Panc1 (cell line): ENCODE measurements around the gene TAS2R41. TPM values are rescaled to one million over a fixed set of nuclear protein-coding genes. Genes with fewer than 3 reads are reported as not detected.

Experiments used
- ATAC-seq: fragments of 200-7000 bp; cut with Tn5 transposase; 2 replicates; pipeline ENCODE4 v1.9.1; 2020; ENCODE audit warnings: mild to moderate bottlenecking, moderate library complexity
- BruUV-seq: library from RNA; stranded (reverse); fragments of 400-500 nt; replicated peaks from 2 replicates; lab custom pipeline; 2021; lab: Mats Ljungman, UMichigan
- CTCF ChIA-PET: fragments of 300-600 bp; sonication (Branson Sonifier 250); formaldehyde crosslinking; loops from one replicate; lab custom pipeline; 2022; ENCODE audit warnings: antibody characterized with exemption; lab: Charles Lee
- POLR2A ChIA-PET: fragments of 300-600 bp; sonication (Branson Sonifier 250); formaldehyde crosslinking; loops from one replicate; lab custom pipeline; 2022; ENCODE audit warnings: antibody characterized with exemption; lab: Charles Lee
- DNase-seq: peaks from one replicate; pipeline ENCODE4 v3.0.0-alpha.2; 2010; ENCODE audit warnings: low read depth, low spot score
- H3K27ac ChIP-seq: 2 replicates; pipeline ENCODE4 v1.5.1; 2011; ENCODE audit warnings: mild to moderate bottlenecking, low read length, inconsistent platforms
- H3K27me3 ChIP-seq: fragments of 200-500 bp; sonication (Bioruptor generic); 2 replicates; pipeline ENCODE4 v1.6.0; 2014; ENCODE audit warnings: low read length, inconsistent platforms; ENCODE audit not compliant: control insufficient read depth, insufficient read depth
- H3K36me3 ChIP-seq: fragments of 200-500 bp; sonication (Bioruptor generic); 2 replicates; pipeline ENCODE4 v1.5.1; 2014; ENCODE audit warnings: inconsistent platforms, mild to moderate bottlenecking, low read length, moderate library complexity; ENCODE audit not compliant: control insufficient read depth, insufficient read depth
- H3K4me1 ChIP-seq: 2 replicates; pipeline ENCODE4 v1.5.1; 2011; ENCODE audit warnings: inconsistent platforms, mild to moderate bottlenecking, low read length, moderate library complexity; ENCODE audit not compliant: control insufficient read depth, insufficient read depth
- H3K4me3 ChIP-seq, 2 experiments: 2 replicates each; pipeline ENCODE4 v1.5.1; 2011 to 2012; ENCODE audit warnings: low read depth in 2 of 2, low read length in 2 of 2, mild to moderate bottlenecking in 2 of 2, inconsistent platforms in 1 of 2, moderate library complexity in 1 of 2
- H3K9me3 ChIP-seq: fragments of 200-500 bp; sonication (Bioruptor generic); 2 replicates; pipeline ENCODE4 v1.5.1; 2014; ENCODE audit warnings: low read depth, mild to moderate bottlenecking, inconsistent platforms, low read length, moderate library complexity; ENCODE audit not compliant: control insufficient read depth, insufficient read depth
- CTCF ChIP-seq: fragments of 450-650 bp; IDR thresholded peaks from 2 replicates; pipeline ENCODE4 v1.5.1; 2017; ENCODE audit warnings: mild to moderate bottlenecking
- POLR2AphosphoS5 ChIP-seq: IDR thresholded peaks from 2 replicates; pipeline ENCODE4 v1.6.1; 2012; ENCODE audit warnings: mild to moderate bottlenecking, low read depth, low read length, moderate library complexity
- REST ChIP-seq, 2 experiments: IDR thresholded peaks; 2 replicates each; pipeline ENCODE4 v1.6.1; 2011 to 2012; ENCODE audit warnings: low read depth in 2 of 2, control low read depth in 1 of 2, low read length in 1 of 2, mild to moderate bottlenecking in 1 of 2, moderate library complexity in 1 of 2; ENCODE audit not compliant: insufficient read depth in 1 of 2
- SIN3A ChIP-seq: IDR thresholded peaks from 2 replicates; pipeline ENCODE4 v1.6.1; 2012; ENCODE audit warnings: low read depth, mild to moderate bottlenecking, low read length, moderate library complexity, borderline replicate concordance; ENCODE audit not compliant: insufficient read depth
- TCF7L2 ChIP-seq: IDR thresholded peaks from 2 replicates; pipeline ENCODE4 v1.6.1; 2011; ENCODE audit warnings: mild to moderate bottlenecking, low read depth, low read length, inconsistent platforms
- in situ Hi-C: cut with HindIII; loops from 2 replicates; pipeline ENCODE4 v1.10.0; 2016; ENCODE audit warnings: low sequenced_read_pairs, low pct_unique_long_range_greater_than_20kb
- intact Hi-C: fragments of 100-400 bp; cut with micrococcal nuclease; formaldehyde crosslinking; loops from one replicate; pipeline ENCODE4 v1.10.0; 2022; ENCODE audit not compliant: unreplicated experiment
- total RNA-seq: library from RNA; stranded (reverse); gene quantifications from one replicate; pipeline ENCODE4 v1.2.1, GENCODE V29; 2021; ENCODE audit not compliant: unreplicated experiment

The TAS2R41 gene
- total RNA-seq, 1 experiment from 2014 or later = not detected

- Histone ChIP-seq H3K4me3 (no peak overlapping the region), H3K36me3 (no peaks in the 10 kb centered on the region), H3K4me1 (no peaks in the 10 kb centered on the region), H3K9me3 (no peaks in the 10 kb centered on the region), H3K27ac (no peak overlapping the region), H3K27me3 (peaks cover 2% of the 10 kb centered on the region; the same call in 1 of the 2 replicates)
- no peak; the same call in 1 of the 2 replicates for ATAC-seq
- no peak for DNase-seq
- ChIA-PET POLR2A (no interaction called here), CTCF (no interaction called here)
- intact Hi-C loops = no loop called here
- in situ Hi-C loops = no loop called here
- no TSS peak for BruUV-seq
- TF ChIP-seq POLR2AphosphoS5 (no peak), REST (IDR thresholded peaks at IDR 0.05; ENCODE audit: insufficient read depth in 1 of 2, low read depth in 2 of 2, low read length in 1 of 2) (no peak), SIN3A (no peak), TCF7L2 (no peak), CTCF (no peak)
Observed at GRCh38 chr7:143511593-143512047, 33.9 kb downstream of the TAS2R41 start.

GRCh38 chr7:143512488-143513340 lies 35.0 kb downstream of the TAS2R41 start:
- Histone ChIP-seq H3K4me3 (no peak overlapping the region), H3K4me1 (no peaks in the 10 kb centered on the region), H3K9me3 (no peaks in the 10 kb centered on the region), H3K36me3 (no peaks in the 10 kb centered on the region), H3K27ac (no peak overlapping the region), H3K27me3 (peaks cover 6% of the 10 kb centered on the region)
- in situ Hi-C loops (no loop called here), intact Hi-C loops (no loop called here)
- TF ChIP-seq SIN3A = no peak
- no peak for TF ChIP-seq REST (IDR thresholded peaks at IDR 0.05; ENCODE audit: insufficient read depth in 1 of 2, low read depth in 2 of 2, low read length in 1 of 2)
- TF ChIP-seq TCF7L2 = no peak
- TF ChIP-seq CTCF = no peak
- ATAC-seq = no peak
- ChIA-PET POLR2A (no interaction called here), CTCF (no interaction called here)
- BruUV-seq = no TSS peak
- DNase-seq = no peak
